GM18526 (cell line): ENCODE measurements around the gene SEMA3E.

Experiments
- POLR2A ChIP-seq: IDR thresholded peaks from 3 replicates; pipeline ENCODE4 v1.6.1; 2011; ENCODE audit not compliant: insufficient read length; ENCODE audit errors: extremely low read depth

SEMA3E gene

DNA sequence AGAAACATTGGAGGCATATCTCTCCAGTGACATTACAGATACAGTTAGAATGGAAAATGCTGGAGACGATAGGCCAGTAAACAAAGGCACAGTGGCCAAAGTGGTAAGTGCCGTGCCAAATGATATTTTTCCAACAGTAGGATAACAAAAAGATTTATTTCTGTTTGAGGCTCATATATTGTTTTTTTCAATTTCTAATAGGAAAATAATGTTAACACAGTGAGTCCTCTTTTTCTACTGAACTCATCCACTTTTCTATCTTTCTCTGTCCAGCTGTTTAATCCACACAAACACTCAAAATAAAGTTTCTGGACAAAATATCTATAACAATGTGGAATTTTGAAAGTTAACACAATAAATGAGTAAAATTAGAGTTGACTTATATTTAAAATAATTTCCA is 201.3 kb downstream of the SEMA3E start:
- TF ChIP-seq POLR2A = no peak

DNA sequence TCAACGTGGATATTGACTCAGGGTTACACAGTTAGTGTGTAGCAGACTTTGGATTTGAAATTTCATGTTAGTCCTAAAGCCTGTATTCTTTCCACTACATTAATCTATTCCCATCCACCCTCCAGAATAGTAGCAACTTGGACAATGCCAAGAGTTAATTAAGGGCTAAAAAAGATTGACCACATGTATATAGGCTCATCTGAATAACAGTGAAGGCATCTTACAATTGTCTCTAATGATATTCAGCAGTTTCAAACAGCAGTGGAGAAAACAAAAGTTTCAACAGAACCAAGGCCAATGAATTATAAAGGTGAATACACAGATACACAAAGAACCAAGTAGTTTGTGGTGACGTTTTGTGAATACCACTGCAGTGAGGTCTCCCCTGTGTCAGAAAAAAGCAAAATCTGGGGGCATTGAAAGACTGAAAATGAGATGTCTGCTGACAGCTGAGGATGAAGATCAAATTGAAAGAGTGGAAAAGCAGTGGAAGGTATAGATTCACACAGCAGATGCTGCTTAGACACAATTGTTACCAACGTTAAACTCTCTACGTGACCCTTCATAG is 202.8 kb downstream of the SEMA3E start:
- TF ChIP-seq POLR2A = no peak

DNA sequence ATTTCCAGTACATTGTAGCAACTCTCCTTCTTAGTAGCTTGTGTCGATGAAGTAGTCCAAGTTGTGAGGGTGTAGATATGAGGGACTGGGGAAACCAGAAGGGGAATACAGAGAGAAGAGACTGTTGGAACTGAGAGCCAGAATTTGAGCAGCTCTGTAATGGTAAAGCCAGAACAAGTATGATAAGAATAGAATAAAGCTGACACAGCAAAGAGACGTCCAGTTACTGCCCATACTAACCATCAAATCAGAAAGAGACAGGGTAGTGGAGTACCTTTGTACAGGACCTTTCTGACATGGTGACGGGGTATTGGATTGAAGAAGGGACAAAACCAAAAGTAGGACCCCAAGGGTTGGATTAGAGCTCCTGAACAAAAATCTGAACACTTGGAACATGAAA is 206.0 kb downstream of the SEMA3E start:
- TF ChIP-seq POLR2A = no peak

DNA sequence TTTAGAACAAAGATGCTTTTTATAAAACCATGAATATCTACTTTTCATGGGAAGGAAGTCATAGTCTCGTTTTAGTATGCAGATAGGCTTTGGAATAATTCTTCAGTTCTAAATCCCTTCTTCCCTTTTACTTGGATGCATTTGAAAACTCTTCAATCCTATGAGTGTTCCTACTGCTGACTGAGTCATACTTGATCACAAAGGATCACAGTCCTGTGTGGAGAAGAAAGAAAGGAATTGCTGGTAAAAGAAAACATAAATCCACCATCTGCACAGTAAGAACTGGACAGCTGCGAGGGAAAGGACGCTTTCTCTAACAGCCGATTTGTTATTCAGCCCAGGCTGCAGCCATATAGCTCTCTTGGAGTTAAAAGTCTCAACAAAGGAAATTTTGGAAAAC is 209.9 kb downstream of the SEMA3E start:
- no peak for TF ChIP-seq POLR2A

DNA sequence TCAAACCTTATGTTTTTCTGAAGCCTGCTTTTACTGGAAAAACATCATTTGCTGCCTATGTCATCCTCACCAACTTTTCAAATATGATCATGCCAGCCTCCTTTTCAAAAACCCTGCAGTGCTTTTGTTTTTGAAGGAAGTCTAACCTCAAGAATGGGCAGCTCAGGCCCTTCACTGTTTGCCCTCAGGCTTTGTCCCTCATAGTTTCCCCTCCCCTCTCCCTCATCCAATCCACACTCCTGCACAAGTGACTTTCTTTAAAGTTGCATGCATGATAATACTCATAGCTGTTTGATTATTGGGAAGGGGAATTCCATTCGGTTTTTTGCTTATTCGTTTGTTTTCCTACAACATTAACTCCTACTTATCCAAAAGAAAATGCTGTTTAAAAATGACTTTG is 219.4 kb downstream of the SEMA3E start:
- TF ChIP-seq POLR2A = no peak

DNA sequence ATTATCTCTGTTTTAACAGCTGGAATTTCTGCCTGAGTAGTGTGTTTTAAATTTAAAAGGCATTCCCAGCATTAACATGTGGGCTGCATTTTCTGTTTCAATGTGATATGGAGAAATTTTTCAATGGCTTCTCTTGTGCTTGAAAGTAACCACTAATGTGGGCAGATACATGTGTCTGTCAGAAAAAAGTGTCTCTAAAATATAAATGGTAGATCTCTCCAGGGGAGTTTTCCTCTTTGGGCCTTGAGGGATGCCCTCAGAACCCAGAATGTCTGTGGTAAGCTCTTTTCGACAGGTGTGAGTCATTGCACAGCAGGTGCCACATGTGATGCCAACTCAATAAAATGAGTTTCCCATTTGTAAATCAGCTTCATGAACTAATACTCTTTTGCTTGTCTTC is 221.1 kb downstream of the SEMA3E start:
- no peak for TF ChIP-seq POLR2A

DNA sequence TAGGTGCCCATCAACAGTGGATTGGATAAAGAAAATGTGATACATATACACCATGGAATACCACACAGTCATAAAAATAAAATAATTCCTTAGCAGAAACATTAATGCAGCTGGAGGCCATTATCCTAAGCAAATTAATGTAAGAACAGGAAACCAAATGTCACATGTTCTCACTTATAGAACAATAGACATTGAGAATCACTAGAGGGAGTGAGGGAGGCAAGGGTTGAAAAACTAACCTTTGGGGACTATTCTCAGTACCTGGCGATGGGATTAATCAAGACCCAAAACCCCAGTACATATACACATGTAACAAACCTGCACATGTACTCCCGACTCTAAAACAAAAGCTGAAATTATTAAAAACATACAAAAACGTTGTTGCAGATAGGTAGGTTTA is 222.6 kb downstream of the SEMA3E start:
- TF ChIP-seq POLR2A = no peak

DNA sequence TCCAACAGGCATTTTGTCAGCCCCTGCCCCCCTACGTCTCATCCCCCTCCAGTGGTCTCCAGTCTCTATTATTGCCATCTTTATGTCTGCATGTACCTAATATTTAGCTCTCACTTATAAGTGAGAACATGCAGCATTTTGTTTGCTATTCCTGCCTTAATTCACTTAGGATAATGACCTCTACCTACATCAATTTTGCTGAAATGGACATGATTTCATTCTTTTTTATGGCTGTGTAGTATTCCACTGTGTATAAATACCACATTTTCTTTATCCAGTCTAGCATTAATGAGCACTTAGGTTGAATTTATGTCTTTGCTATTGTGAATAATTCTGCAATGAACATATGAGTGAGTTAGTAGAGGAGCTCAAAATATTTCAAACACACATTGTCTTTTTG is 229.9 kb downstream of the SEMA3E start:
- no peak for TF ChIP-seq POLR2A

DNA sequence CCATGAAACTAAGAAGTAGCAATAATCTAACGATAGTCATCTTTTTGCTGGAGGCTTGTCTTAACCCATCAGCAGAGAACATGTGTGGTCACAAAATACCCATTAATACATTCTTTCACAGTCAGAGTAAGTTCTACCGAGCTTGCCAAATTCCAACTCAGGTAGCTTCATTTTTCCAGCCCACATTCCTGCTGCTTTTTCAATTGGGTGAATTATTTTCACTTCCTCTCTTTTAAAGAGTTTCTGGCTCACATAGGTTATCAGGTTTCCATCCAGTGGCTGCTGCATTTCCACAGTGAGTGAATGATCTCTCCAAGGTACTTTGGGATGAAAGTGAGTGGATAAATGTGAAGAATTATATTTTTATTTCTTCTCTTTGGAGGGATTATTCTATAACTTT is 233.1 kb downstream of the SEMA3E start:
- no peak for TF ChIP-seq POLR2A

DNA sequence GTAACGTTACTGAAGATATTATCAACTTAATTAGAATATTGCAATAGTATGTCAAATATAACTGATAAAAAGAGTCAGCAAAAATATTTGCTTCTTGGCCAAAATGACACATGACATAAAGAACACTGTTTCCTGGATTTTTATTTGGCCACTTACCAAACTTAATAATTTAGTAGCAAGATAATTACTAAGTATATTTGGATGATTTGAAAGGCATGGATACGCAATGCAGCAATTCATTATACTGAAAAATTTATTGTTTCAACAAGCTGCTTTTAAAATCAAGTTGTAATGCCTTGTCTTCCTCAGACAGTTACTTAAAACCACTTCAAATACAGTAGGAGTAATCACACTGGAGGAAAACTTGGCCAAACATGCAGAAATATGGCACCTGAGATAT is 234.0 kb downstream of the SEMA3E start:
- TF ChIP-seq POLR2A = no peak

DNA sequence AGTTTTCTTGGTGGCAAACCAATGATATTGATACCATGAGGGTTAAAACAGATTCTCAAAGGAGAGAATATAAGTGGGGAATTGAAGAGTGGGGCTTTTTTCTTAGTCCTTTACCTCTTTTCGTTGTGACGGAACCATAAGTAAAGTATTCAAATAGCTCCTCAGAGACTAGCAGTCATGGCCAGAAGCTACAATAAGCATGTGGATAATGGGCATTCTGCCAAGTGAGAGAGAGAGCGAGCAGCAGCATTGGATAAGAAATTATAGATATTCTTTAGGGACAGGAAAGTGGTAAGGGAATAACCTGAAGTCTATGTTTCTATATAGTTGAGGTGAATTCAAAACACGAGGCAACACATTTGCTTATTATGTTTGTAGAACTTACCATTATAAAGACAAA is 235.1 kb downstream of the SEMA3E start:
- no peak for TF ChIP-seq POLR2A

DNA sequence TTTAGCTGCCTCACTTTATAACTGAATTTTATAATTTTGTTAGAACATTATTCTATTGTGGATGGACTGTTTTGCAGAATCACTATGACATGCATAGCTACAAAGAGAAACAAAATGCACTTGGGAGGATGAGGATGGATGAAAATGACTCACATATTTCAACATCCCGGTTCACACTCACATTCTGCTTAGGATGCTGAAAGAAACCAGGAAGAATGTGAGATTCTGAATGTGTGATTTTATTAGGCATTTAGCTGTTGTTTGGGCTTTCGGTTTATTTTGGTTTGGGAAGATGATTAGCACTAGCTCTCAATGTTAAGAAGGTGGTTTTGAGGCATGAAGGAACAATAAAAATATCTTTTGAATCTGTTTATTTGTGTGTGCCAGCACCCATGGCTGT is 235.5 kb downstream of the SEMA3E start:
- TF ChIP-seq POLR2A = no peak

DNA sequence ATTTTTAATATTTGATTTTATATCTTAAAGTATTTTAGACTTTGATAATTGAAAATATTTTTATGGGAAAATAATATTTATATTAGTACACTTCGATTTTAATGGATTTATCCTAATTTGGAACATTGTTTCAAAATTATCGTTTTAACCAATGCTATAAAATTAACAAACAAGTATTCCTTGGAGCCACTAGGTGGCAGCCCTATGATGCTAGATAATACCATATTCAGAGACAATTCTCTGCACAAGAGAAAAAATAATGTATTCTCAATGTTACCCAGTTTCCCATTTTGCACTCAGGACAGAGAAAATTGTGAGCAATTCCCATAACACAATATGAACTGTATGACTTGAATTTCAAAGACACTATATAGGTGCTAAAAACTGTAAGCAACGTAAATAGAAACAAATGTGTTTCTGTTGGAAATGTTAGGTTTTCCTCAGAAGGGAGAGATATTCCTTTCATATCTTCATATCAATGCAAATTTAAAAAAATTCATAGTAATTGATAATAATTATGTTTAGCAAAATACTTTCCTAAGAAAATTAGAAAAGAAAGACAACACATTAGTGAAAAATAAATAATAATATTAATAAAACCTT is 237.8 kb downstream of the SEMA3E start:
- TF ChIP-seq POLR2A = no peak

DNA sequence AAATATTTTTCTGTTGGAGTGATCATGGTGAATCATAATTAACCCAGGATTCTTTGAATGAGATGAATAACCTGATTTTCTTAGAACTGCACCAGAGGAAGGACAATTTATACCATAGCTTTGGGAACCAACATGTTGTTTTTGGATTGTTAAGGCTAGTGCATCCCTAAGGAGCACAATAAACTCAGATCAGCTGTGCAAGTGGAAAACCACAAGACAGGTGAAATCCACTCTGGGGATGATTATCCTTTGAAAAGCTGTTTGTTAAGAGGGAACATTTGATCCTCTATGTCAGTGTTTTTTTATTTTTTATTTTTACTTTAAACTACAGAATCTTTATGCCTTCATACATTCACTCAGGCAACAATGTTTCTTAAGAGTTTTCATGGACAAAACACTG is 254.2 kb downstream of the SEMA3E start:
- TF ChIP-seq POLR2A = no peak

DNA sequence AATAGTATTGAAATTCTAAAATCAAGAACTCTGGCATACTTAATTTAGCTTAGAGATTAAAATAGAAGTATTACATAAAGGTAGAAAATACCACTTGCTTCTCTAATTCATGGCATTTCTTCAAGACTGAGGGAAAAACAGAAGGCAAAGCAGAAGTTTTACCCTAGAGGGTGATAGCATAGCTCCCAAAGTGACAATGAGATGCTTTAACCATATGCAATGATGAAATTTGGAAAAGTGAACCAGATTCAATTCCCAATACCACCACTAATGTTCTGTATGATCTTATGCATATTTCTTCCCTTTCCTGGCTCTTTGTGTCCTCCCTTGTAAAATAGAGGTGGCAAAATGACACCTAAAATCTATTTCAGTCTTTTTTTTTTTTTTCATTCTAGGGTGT is 260.5 kb downstream of the SEMA3E start:
- TF ChIP-seq POLR2A = no peak

DNA sequence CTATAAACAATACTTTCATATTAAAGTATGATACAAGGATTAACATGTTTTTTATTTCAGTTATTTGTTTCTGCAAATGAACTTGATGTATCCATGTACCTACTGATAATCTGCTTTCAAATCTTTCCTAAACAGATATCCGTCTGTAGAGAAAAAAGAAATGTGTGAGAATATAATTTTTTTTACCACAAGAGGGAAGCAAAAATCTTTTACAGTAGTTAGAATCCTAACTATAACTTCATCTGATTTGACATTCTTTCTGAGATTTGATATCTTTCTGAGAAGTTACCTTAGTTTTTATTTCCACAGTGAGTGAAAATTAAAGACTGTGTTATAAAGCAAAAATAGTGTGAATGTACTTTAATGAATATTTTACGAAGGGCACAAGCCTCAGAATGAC is 282.3 kb downstream of the SEMA3E start:
- TF ChIP-seq POLR2A = no peak

DNA sequence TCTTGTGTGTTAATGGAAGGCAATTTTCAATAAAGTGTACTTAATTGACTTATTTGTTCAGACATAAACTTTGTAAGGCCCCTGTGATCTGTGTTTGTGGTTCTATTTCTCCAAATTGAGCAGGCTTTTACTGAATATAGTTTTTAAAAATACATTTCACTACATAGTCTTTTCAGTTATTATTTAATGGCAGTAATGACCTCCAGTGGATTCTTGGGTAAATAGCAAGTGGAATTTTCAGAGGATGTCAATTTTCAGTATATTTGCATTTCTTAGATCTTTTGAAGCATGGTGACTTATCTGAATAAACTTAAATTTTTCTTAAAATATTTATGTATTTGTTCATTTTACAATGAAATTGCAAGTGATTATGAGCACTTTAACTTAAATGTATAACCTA is 283.2 kb downstream of the SEMA3E start:
- no peak for TF ChIP-seq POLR2A
